Activated CD8-positive, alpha-beta T cell treated with anti-CD3 and anti-CD28 coated beads for 36 hours (primary cell): ENCODE measurements around the gene FRMD8. TPM values are rescaled to one million over a fixed set of nuclear protein-coding genes. Genes with fewer than 3 reads are reported as not detected.

Source experiments
- ATAC-seq: fragments of 200-7000 bp; cut with Tn5 transposase; one replicate; pipeline ENCODE4 v1.10.0; 2021; ENCODE audit warnings: mild to moderate bottlenecking, moderate library complexity
- CTCF ChIA-PET: fragments of 350-600 bp; sonication (Branson Sonifier 250); formaldehyde crosslinking; loops from one replicate; lab custom pipeline; 2021; ENCODE audit warnings: antibody characterized with exemption; lab: Charles Lee
- POLR2A ChIA-PET: fragments of 350-600 bp; sonication (Branson Sonifier 250); formaldehyde crosslinking; loops from one replicate; lab custom pipeline; 2021; ENCODE audit warnings: antibody characterized with exemption; lab: Charles Lee
- DNase-seq: peaks from one replicate; pipeline ENCODE4 v3.0.0-alpha.2; 2020
- H3K27ac Mint-ChIP-seq: one replicate; pipeline ENCODE4 v1.8.0; 2021; ENCODE audit warnings: mild to moderate bottlenecking, mixed read lengths
- H3K27me3 Mint-ChIP-seq: one replicate; pipeline ENCODE4 v1.8.0; 2021; ENCODE audit warnings: mixed read lengths
- H3K36me3 Mint-ChIP-seq: one replicate; pipeline ENCODE4 v1.8.0; 2021; ENCODE audit warnings: low read depth, mixed read lengths
- H3K4me1 Mint-ChIP-seq: one replicate; pipeline ENCODE4 v1.8.0; 2021; ENCODE audit warnings: low read depth, mixed read lengths
- H3K4me3 Mint-ChIP-seq: one replicate; pipeline ENCODE4 v1.8.0; 2021; ENCODE audit warnings: mild to moderate bottlenecking, moderate library complexity, mixed read lengths
- H3K9me3 Mint-ChIP-seq: one replicate; pipeline ENCODE4 v1.8.0; 2021; ENCODE audit warnings: mixed read lengths
- CTCF ChIP-seq: fragments of 200-600 bp; IDR thresholded peaks from one replicate; pipeline ENCODE4 v1.8.0; 2022; ENCODE audit warnings: antibody characterized with exemption, mild to moderate bottlenecking
- intact Hi-C: fragments of 100-400 bp; cut with micrococcal nuclease; formaldehyde crosslinking; loops from one replicate; pipeline ENCODE4 v1.10.0; 2022
- total RNA-seq, 2 experiments: library from RNA; stranded (reverse); gene quantifications; one replicate each; pipeline ENCODE4 v1.2.3, GENCODE V29; 2021

The FRMD8 gene
- total RNA-seq, 2 experiments from 2014 or later, result 26.8 to 33.3 TPM

DNA sequence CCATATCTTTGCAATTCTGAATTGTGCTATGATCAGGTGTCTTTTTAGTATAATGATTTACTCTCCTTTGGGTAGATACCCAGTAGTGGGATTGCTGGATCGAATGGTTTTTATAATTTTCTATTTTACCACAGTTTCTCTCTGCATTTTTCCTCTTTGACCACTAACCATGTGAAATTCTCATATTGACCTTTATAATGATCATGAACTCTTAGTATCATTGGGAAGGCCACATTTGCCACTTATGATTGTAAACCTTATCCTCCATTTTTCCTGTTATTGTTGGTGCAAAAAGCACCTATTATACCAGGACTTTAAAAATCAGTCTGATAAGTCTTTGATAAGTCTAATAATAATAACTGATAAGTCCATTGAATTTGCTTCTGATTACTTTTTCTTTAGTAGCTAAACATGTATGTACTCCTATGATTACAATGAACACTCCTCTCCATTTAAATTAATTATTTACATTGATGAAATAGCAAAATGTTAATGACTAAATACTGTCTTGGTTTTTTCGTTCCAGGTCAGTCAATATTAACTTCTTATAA, 45.7 kb downstream of the FRMD8 start:
- peak overlapping the region; percentile 49 for H3K4me3 Mint-ChIP-seq
- H3K27me3 Mint-ChIP-seq, result no peaks in the 10 kb centered on the region
- DNase-seq (no peak), ATAC-seq (no peak)
- H3K36me3 Mint-ChIP-seq, result peaks cover 63% of the 10 kb centered on the region
- intact Hi-C loops, result no loop called here
- CTCF ChIA-PET, result interaction anchor here (0.6 to 1.4 kb wide), 5 partner anchors 13 to 40 kb away, joined by 3 to 7 read pairs (median 3); no protein-coding TSS in a partner anchor
- peaks cover 88% of the 10 kb centered on the region for H3K4me1 Mint-ChIP-seq
- POLR2A ChIA-PET, result interaction anchor here (0.6 to 1.4 kb wide), 6 partner anchors 8 to 210 kb away, joined by 3 to 8 read pairs (median 6); partner anchors contain the start of gene NEAT1
- H3K9me3 Mint-ChIP-seq, result no peaks in the 10 kb centered on the region
- TF ChIP-seq CTCF, result no peak
- H3K27ac Mint-ChIP-seq, result peak overlapping the region; percentile 73

- POLR2A ChIA-PET, result interaction anchor here (0.6 to 1.4 kb wide), 9 partner anchors 9 to 210 kb away, joined by 3 to 9 read pairs (median 5); partner anchors contain the start of gene NEAT1
These were observed 46.5 kb downstream of the FRMD8 start for GRCh38 chr11:65432686-65433582.

GRCh38 chr11:65433657-65434056, 47.2 kb downstream of the FRMD8 start:
- no peak for DNase-seq
- Mint-ChIP-seq H3K36me3 (peaks cover 63% of the 10 kb centered on the region), H3K27ac (no peak overlapping the region), H3K4me1 (peaks cover 87% of the 10 kb centered on the region), H3K27me3 (no peaks in the 10 kb centered on the region), H3K4me3 (no peak overlapping the region), H3K9me3 (no peaks in the 10 kb centered on the region)
- POLR2A ChIA-PET, result interaction anchor here (0.9 to 1.4 kb wide), 6 partner anchors 10 to 17 kb away, joined by 3 to 9 read pairs (median 3); no protein-coding TSS in a partner anchor
- ATAC-seq, result no peak
- CTCF ChIA-PET, result interaction anchor here (0.6 to 1.3 kb wide), 4 partner anchors 8 to 75 kb away, joined by 3 to 5 read pairs (median 3); no protein-coding TSS in a partner anchor
- TF ChIP-seq CTCF, result no peak
- intact Hi-C loops, result no loop called here

More at GRCh38 chr11:65432686-65433582, 46.5 kb downstream of the FRMD8 start:
- CTCF ChIA-PET, result interaction anchor here (0.6 to 1.4 kb wide), 9 partner anchors 14 to 104 kb away, joined by 3 to 7 read pairs (median 3); no protein-coding TSS in a partner anchor
- H3K27me3 Mint-ChIP-seq, result no peaks in the 10 kb centered on the region
- peak; percentile 57 for TF ChIP-seq CTCF
- H3K4me3 Mint-ChIP-seq, result no peak overlapping the region
- H3K9me3 Mint-ChIP-seq, result no peaks in the 10 kb centered on the region
- ATAC-seq (no peak), DNase-seq (no peak)
- H3K36me3 Mint-ChIP-seq, result peaks cover 63% of the 10 kb centered on the region
- peak overlapping the region; percentile 36 for H3K27ac Mint-ChIP-seq
- H3K4me1 Mint-ChIP-seq, result peaks cover 88% of the 10 kb centered on the region
- intact Hi-C loops, result no loop called here

DNA sequence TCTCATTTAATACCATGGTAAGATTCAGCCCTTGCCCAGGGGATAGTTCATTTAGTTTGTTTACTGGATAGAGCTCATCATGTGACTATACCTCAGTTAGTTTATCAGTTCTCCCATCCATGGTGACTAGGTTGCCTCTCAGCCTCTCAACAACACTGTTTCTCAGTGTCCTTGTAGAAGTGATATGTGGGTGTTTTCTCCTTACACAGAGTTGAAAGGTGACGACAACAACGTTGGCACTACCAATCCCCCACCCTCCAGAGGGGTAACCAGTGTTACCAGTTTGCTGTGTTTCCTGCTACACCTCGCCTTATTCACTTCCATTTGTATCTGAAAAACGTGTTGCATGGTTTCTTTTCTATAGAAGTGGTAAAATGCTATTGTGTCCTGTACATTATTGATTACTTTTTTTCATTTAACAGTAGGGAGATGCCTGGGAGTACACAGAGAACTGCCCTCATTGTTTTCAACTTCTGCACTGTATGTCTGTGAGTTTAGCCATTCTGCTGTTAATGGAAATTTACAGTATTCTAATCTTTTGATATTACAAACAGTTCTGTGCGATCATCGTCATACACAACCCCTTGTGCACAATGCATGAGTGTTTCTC, 47.7 kb downstream of the FRMD8 start:
- intact Hi-C loops, result no loop called here

More for the DNA sequence above, 47.7 kb downstream of the FRMD8 start:
- Mint-ChIP-seq H3K9me3 (no peaks in the 10 kb centered on the region), H3K4me1 (peaks cover 87% of the 10 kb centered on the region), H3K27me3 (no peaks in the 10 kb centered on the region), H3K27ac (peak overlapping the region; percentile 63), H3K36me3 (peaks cover 68% of the 10 kb centered on the region), H3K4me3 (no peak overlapping the region)
- CTCF ChIA-PET, result interaction anchor here (0.6 to 1.3 kb wide), 4 partner anchors 8 to 74 kb away, joined by 3 to 5 read pairs (median 3); no protein-coding TSS in a partner anchor
- POLR2A ChIA-PET, result interaction anchor here (0.9 to 1.4 kb wide), 6 partner anchors 10 to 18 kb away, joined by 3 to 9 read pairs (median 3); no protein-coding TSS in a partner anchor
- no peak for ATAC-seq
- DNase-seq, result no peak
- no peak for TF ChIP-seq CTCF
